Lower leg skin (tissue), 4 donors: ENCODE results near the gene SSR4. TPM values are rescaled to one million over a fixed set of nuclear protein-coding genes. Genes with fewer than 3 reads are reported as not detected.
"Not testable (repeated sequence)": the region's sequence is repeated elsewhere in the genome, so short reads cannot be mapped to it uniquely, and the experiment has no call there.

Experiments used
- DNase-seq, 2 donors: peaks; one replicate each; pipeline ENCODE4 v3.0.0-alpha.2; 2019; ENCODE audit warnings: low spot score in 2 of 2
- H3K4me3 ChIP-seq: fragments of 200-600 bp; sonication (generic); 2 replicates; pipeline ENCODE4 v1.5.1; 2017; ENCODE audit warnings: mild to moderate bottlenecking, low read depth; ENCODE audit not compliant: poor library complexity, severe bottlenecking
- CTCF ChIP-seq, 3 donors: fragments of 450-650 bp; IDR thresholded peaks; one replicate each; pipeline ENCODE4 v1.5.1; 2016; ENCODE audit warnings: antibody characterized with exemption in 3 of 3, mild to moderate bottlenecking in 3 of 3, moderate library complexity in 2 of 3
- POLR2A ChIP-seq, 2 donors: fragments of 450-650 bp; IDR thresholded peaks; one replicate each; pipeline ENCODE4 v1.6.1; 2016 to 2017; ENCODE audit warnings: antibody characterized with exemption in 2 of 2, mild to moderate bottlenecking in 1 of 2, moderate library complexity in 1 of 2
- WGBS, 2 donors: methylation state at CpG; one replicate each; pipeline ENCODE4 v1.1.5; 2018; 5-methylcytosine and 5-hydroxymethylcytosine counted together
- intact Hi-C: fragments of 100-400 bp; cut with DNase I; formaldehyde crosslinking; loops from one replicate; pipeline ENCODE4 v1.15.0; 2023; ENCODE audit warnings: low total_unique reads
- total RNA-seq, 4 donors: library from RNA; depleted of rRNA; stranded (reverse); fragments of >200 nt; gene quantifications; one replicate each; pipeline ENCODE4 v1.1.0, GENCODE V29; 2016

The SSR4 gene
- total RNA-seq, 4 donors from 2014 or later: 90.2 to 169 (median 156) TPM

- TF ChIP-seq POLR2A (IDR thresholded peaks at IDR 0.05): no peak
- TF ChIP-seq CTCF (IDR thresholded peaks at IDR 0.05): no peak
- no peak for DNase-seq
- no peak overlapping the region for H3K4me3 ChIP-seq
- 79 to 82% methylated on average over 25 of the region's 25 CpGs for WGBS, 2 donors
- intact Hi-C loops: no loop called here
Measured at GRCh38 chrX:153816831-153817690, 22.6 kb downstream of the SSR4 start.

- DNase-seq, H3K4me3 ChIP-seq, intact Hi-C loops: not testable (repeated sequence)
- 88 to 94% methylated on average over 9 of the region's 9 CpGs for WGBS, 2 donors
Measured at GRCh38 chrX:153818064-153818463, 23.6 kb downstream of the SSR4 start.

- intact Hi-C loops: no loop called here
- no peak for TF ChIP-seq POLR2A (IDR thresholded peaks at IDR 0.05)
- no peak for TF ChIP-seq CTCF (IDR thresholded peaks at IDR 0.05)
- no peak for DNase-seq
- 14 to 36% methylated on average over 39 of the region's 67 CpGs for WGBS, 2 donors
- H3K4me3 ChIP-seq: no peak overlapping the region
Measured at GRCh38 chrX:153818571-153819383, 24.3 kb downstream of the SSR4 start.

- no peak overlapping the region for H3K4me3 ChIP-seq
- intact Hi-C loops: no loop called here
- no peak for TF ChIP-seq POLR2A (IDR thresholded peaks at IDR 0.05)
- no peak for TF ChIP-seq CTCF (IDR thresholded peaks at IDR 0.05)
- no peak for DNase-seq
- WGBS, 2 donors: 30 to 51% methylated on average over 18 to 19 of the region's 23 CpGs
Measured at GRCh38 chrX:153819384-153820040, 25.0 kb downstream of the SSR4 start.

GRCh38 chrX:153820601-153821000 lies 26.1 kb downstream of the SSR4 start:
- intact Hi-C loops: no loop called here

GRCh38 chrX:153821066-153821465 lies 26.6 kb downstream of the SSR4 start:
- DNase-seq: no peak
- H3K4me3 ChIP-seq: no peak overlapping the region
- intact Hi-C loops: no loop called here
- TF ChIP-seq CTCF (IDR thresholded peaks at IDR 0.05) (no peak), POLR2A (IDR thresholded peaks at IDR 0.05) (no peak)
- WGBS, 2 donors: 89 to 91% methylated on average over 8 to 9 of the region's 9 CpGs

More at GRCh38 chrX:153820601-153821000, 26.1 kb downstream of the SSR4 start:
- DNase-seq: no peak
- WGBS, 2 donors: 80 to 89% methylated on average over 6 to 7 of the region's 7 CpGs
- no peak overlapping the region for H3K4me3 ChIP-seq
- TF ChIP-seq POLR2A (IDR thresholded peaks at IDR 0.05): no peak
